ENCODE data around the gene NCAM1. TPM values are rescaled to one million over a fixed set of nuclear protein-coding genes. Genes with fewer than 3 reads are reported as not detected.

NCAM1 gene
- total RNA-seq, 4 donors from 2014 or later = 56.3 to 193 (median 70.2) TPM

GRCh38 chr11:113201054-113201818, 240.0 kb downstream of the NCAM1 start:
- no peak overlapping the region for H3K27ac ChIP-seq
- no peak for ATAC-seq
- H3K36me3 ChIP-seq = peaks cover 0 to 30% of the 10 kb centered on the region in 2 donors
- WGBS, 2 donors (ENCODE audit: low coverage in 1 of 2) = 78% methylated on average over 10 of the region's 12 CpGs; no CpG with 5 or more reads in 1 of the 2 donors
- no peaks in the 10 kb centered on the region for H3K27me3 ChIP-seq
- TF ChIP-seq CTCF (IDR thresholded peaks at IDR 0.05) = no peak
- TF ChIP-seq POLR2AphosphoS5 (IDR thresholded peaks at IDR 0.05) = no peak
- H3K4me3 ChIP-seq = no peak overlapping the region
- H3K9me3 ChIP-seq = no peaks in the 10 kb centered on the region
- peaks cover 0 to 13% (median 0%) of the 10 kb centered on the region in 3 donors for H3K4me1 ChIP-seq

- H3K9me3 ChIP-seq = no peaks in the 10 kb centered on the region
- TF ChIP-seq POLR2AphosphoS5 (IDR thresholded peaks at IDR 0.05) = no peak
- TF ChIP-seq EP300 (IDR thresholded peaks at IDR 0.05) = no peak
- TF ChIP-seq CTCF (IDR thresholded peaks at IDR 0.05) = no peak
- no peak for TF ChIP-seq POLR2A (IDR thresholded peaks at IDR 0.05)
- 100% methylated on average over 1 of the region's 1 CpG; no CpG with 5 or more reads in 1 of the 2 donors for WGBS, 2 donors (ENCODE audit: low coverage in 1 of 2)
Measured at GRCh38 chr11:113202431-113202830, 241.2 kb downstream of the NCAM1 start.

GRCh38 chr11:113203141-113203753, 242.0 kb downstream of the NCAM1 start:
- H3K4me3 ChIP-seq = no peak overlapping the region
- H3K36me3 ChIP-seq = peaks cover 0 to 50% of the 10 kb centered on the region in 2 donors
- H3K9me3 ChIP-seq = no peaks in the 10 kb centered on the region
- H3K27me3 ChIP-seq = no peaks in the 10 kb centered on the region
- 94% methylated on average over 8 of the region's 17 CpGs; no CpG with 5 or more reads in 1 of the 2 donors for whole genome bisulfite sequencing, 2 donors (ENCODE audit: low coverage in 1 of 2)
- no peak overlapping the region for H3K27ac ChIP-seq
- ATAC-seq = no peak
- TF ChIP-seq EP300 (IDR thresholded peaks at IDR 0.05) = no peak
- TF ChIP-seq POLR2AphosphoS5 (IDR thresholded peaks at IDR 0.05) = no peak
- no peak for TF ChIP-seq CTCF (IDR thresholded peaks at IDR 0.05)
- TF ChIP-seq POLR2A (IDR thresholded peaks at IDR 0.05) = no peak
- H3K4me1 ChIP-seq = peaks cover 0 to 13% (median 0%) of the 10 kb centered on the region in 3 donors

More at GRCh38 chr11:113202431-113202830, 241.2 kb downstream of the NCAM1 start:
- Histone ChIP-seq H3K27me3 (no peaks in the 10 kb centered on the region), H3K4me3 (no peak overlapping the region), H3K36me3 (peaks cover 0 to 42% of the 10 kb centered on the region in 2 donors), H3K4me1 (peaks cover 0 to 13% (median 0%) of the 10 kb centered on the region in 3 donors), H3K27ac (no peak overlapping the region)
- no peak for ATAC-seq

GRCh38 chr11:113204280-113204679, 243.1 kb downstream of the NCAM1 start:
- peaks cover 0 to 3% (median 0%) of the 10 kb centered on the region in 3 donors for H3K4me1 ChIP-seq
- ATAC-seq = no peak
- WGBS, 2 donors (ENCODE audit: low coverage in 1 of 2) = 75 to 79% methylated on average over 1 to 9 of the region's 10 CpGs
- TF ChIP-seq POLR2A (IDR thresholded peaks at IDR 0.05) (no peak), CTCF (IDR thresholded peaks at IDR 0.05) (no peak), POLR2AphosphoS5 (IDR thresholded peaks at IDR 0.05) (no peak), EP300 (IDR thresholded peaks at IDR 0.05) (no peak)
- H3K4me3 ChIP-seq = no peak overlapping the region
- no peaks in the 10 kb centered on the region for H3K9me3 ChIP-seq
- H3K27ac ChIP-seq = no peak overlapping the region
- no peaks in the 10 kb centered on the region for H3K27me3 ChIP-seq
- H3K36me3 ChIP-seq = peaks cover 0 to 60% of the 10 kb centered on the region in 2 donors
